H1 (cell line): ENCODE data around the gene ATP2B1. TPM values are rescaled to one million over a fixed set of nuclear protein-coding genes. Genes with fewer than 3 reads are reported as not detected.

Experiments used
- CTCF ChIA-PET: fragments of 300-600 bp; sonication (Branson Sonifier 250); formaldehyde crosslinking; loops from one replicate; lab custom pipeline; 2021; ENCODE audit not compliant: partially characterized antibody; lab: Charles Lee
- POLR2A ChIA-PET: fragments of 300-600 bp; sonication (Branson Sonifier 250); formaldehyde crosslinking; loops from one replicate; lab custom pipeline; 2021; ENCODE audit warnings: inconsistent platforms; ENCODE audit not compliant: partially characterized antibody; lab: Charles Lee
- DNase-seq, 2 experiments: peaks; one replicate each; pipeline versions ENCODE4 v3.0.0 to v3.0.0-alpha.2; 2010 to 2022; ENCODE audit warnings: low spot score in 2 of 2, low read depth in 1 of 2, mixed read lengths in 1 of 2
- FAIRE-seq: peaks from 2 replicates; lab custom pipeline; 2011; peaks lifted over from hg19 to GRCh38; lab: Jason Lieb, UNC
- H2AFZ ChIP-seq: 2 replicates; pipeline ENCODE4 v1.8.1; 2012; ENCODE audit warnings: low read length, inconsistent platforms
- H2AK5ac ChIP-seq: 2 replicates; pipeline ENCODE4 v1.6.1; 2013; ENCODE audit warnings: low read depth, low read length
- H2BK120ac ChIP-seq: replicated peaks from 2 replicates; pipeline ENCODE3; 2013; ENCODE audit warnings: low read depth, low read length, inconsistent platforms
- H2BK12ac ChIP-seq: 2 replicates; pipeline ENCODE4 v1.6.1; 2013; ENCODE audit warnings: low read depth, low read length
- H2BK15ac ChIP-seq: 2 replicates; pipeline ENCODE4 v1.6.1; 2013; ENCODE audit warnings: low read length
- H2BK20ac ChIP-seq: 2 replicates; pipeline ENCODE4 v1.6.1; 2013; ENCODE audit warnings: low read length
- H2BK5ac ChIP-seq: 2 replicates; pipeline ENCODE4 v1.6.1; 2013; ENCODE audit warnings: low read depth, low read length
- H3K14ac ChIP-seq: 2 replicates; pipeline ENCODE4 v1.6.1; 2013; ENCODE audit warnings: inconsistent platforms; ENCODE audit not compliant: insufficient read length
- H3K18ac ChIP-seq: 2 replicates; pipeline ENCODE4 v1.6.1; 2013; ENCODE audit warnings: low read length; ENCODE audit errors: extremely low read depth
- H3K23ac ChIP-seq: 2 replicates; pipeline ENCODE4 v1.6.1; 2013; ENCODE audit warnings: inconsistent platforms; ENCODE audit not compliant: insufficient read length
- H3K23me2 ChIP-seq: 2 replicates; pipeline ENCODE4 v1.6.1; 2013; ENCODE audit warnings: low read depth, low read length
- H3K27ac ChIP-seq: 2 replicates; pipeline ENCODE4 v1.6.1; 2011; ENCODE audit warnings: low read depth, low read length, inconsistent platforms
- H3K27me3 ChIP-seq, 4 experiments: replicated peaks in 1 of 4; 1 replicate in 1 of 4; 2 replicates in 3 of 4; pipeline versions ENCODE4 v1.6.1 to v1.8.1; 2011 to 2013; ENCODE audit warnings: low read length in 3 of 4, mild to moderate bottlenecking in 3 of 4, inconsistent platforms in 2 of 4, mixed read lengths in 2 of 4, moderate library complexity in 1 of 4; ENCODE audit not compliant: control insufficient read depth in 3 of 4, insufficient read depth in 3 of 4; ENCODE audit errors: extremely low read depth in 1 of 4
- H3K36me3 ChIP-seq, 4 experiments: 2 replicates each; pipeline versions ENCODE4 v1.6.1 to v1.8.1; 2011 to 2013; ENCODE audit warnings: mild to moderate bottlenecking in 4 of 4, low read length in 3 of 4, moderate library complexity in 2 of 4, control low read depth in 1 of 4, inconsistent platforms in 1 of 4; ENCODE audit not compliant: insufficient read depth in 4 of 4, control insufficient read depth in 2 of 4
- H3K4ac ChIP-seq: replicated peaks from 2 replicates; pipeline ENCODE3; 2013; ENCODE audit warnings: low read length, low read depth, mixed read lengths, inconsistent platforms; ENCODE audit not compliant: insufficient read length
- H3K4me1 ChIP-seq, 4 experiments: replicated peaks in 1 of 4; 1 replicate in 1 of 4; 2 replicates in 3 of 4; pipeline versions ENCODE4 v1.6.1 to v1.8.1; 2011 to 2013; ENCODE audit warnings: low read length in 3 of 4, inconsistent platforms in 2 of 4, mixed read lengths in 1 of 4; ENCODE audit not compliant: insufficient read depth in 4 of 4, control insufficient read depth in 3 of 4
- H3K4me2 ChIP-seq, 2 experiments: 2 replicates each; pipeline versions ENCODE4 v1.6.1 to v1.8.1; 2011 to 2013; ENCODE audit warnings: low read depth in 2 of 2, low read length in 2 of 2, control low read depth in 1 of 2, inconsistent platforms in 1 of 2, mild to moderate bottlenecking in 1 of 2; ENCODE audit not compliant: insufficient read depth in 1 of 2
- H3K4me3 ChIP-seq, 4 experiments: fragments of 200-600, 300-600 bp in 1 of 4; sonication (generic), shearing (Covaris generic), sonication (Bioruptor Twin) in 1 of 4; 2 replicates each; pipeline versions ENCODE4 v1.5.1 to v1.8.1; 2011 to 2016; ENCODE audit warnings: low read length in 4 of 4, low read depth in 3 of 4, control low read depth in 2 of 4, inconsistent platforms in 2 of 4, mild to moderate bottlenecking in 2 of 4, mixed read lengths in 1 of 4, moderate library complexity in 1 of 4; ENCODE audit not compliant: insufficient read depth in 2 of 4; ENCODE audit errors: extremely low read depth in 1 of 4
- H3K56ac ChIP-seq: replicated peaks from 2 replicates; pipeline ENCODE3; 2013; ENCODE audit warnings: low read depth, mild to moderate bottlenecking, mixed read lengths, low read length, inconsistent platforms; ENCODE audit not compliant: insufficient read length
- H3K79me1 ChIP-seq: 2 replicates; pipeline ENCODE4 v1.6.1; 2013; ENCODE audit warnings: low read depth, low read length, control low read depth
- H3K79me2 ChIP-seq, 2 experiments: 2 replicates each; pipeline versions ENCODE4 v1.6.1 to v1.8.1; 2012 to 2013; ENCODE audit warnings: low read length in 2 of 2, mild to moderate bottlenecking in 2 of 2, inconsistent platforms in 1 of 2; ENCODE audit not compliant: insufficient read depth in 2 of 2, control insufficient read depth in 1 of 2
- H3K9ac ChIP-seq, 4 experiments: replicated peaks in 1 of 4; 1 replicate in 1 of 4; 2 replicates in 3 of 4; pipeline versions ENCODE4 v1.6.1 to v1.8.1; 2011 to 2013; ENCODE audit warnings: low read depth in 3 of 4, low read length in 3 of 4, control low read depth in 2 of 4, mild to moderate bottlenecking in 2 of 4, moderate library complexity in 2 of 4, inconsistent platforms in 1 of 4; ENCODE audit errors: extremely low read depth in 1 of 4
- H3K9me3 ChIP-seq, 2 experiments: 2 replicates each; pipeline versions ENCODE4 v1.6.1 to v1.8.1; 2012 to 2013; ENCODE audit warnings: mild to moderate bottlenecking in 2 of 2, moderate library complexity in 2 of 2, control low read depth in 1 of 2, inconsistent platforms in 1 of 2, low read depth in 1 of 2, low read length in 1 of 2, mixed read lengths in 1 of 2; ENCODE audit not compliant: insufficient read depth in 2 of 2
- H4K20me1 ChIP-seq, 2 experiments: replicated peaks in 1 of 2; 2 replicates each; pipeline versions ENCODE3 to v1.8.1; 2011 to 2013; ENCODE audit warnings: inconsistent platforms in 2 of 2, low read length in 2 of 2, mild to moderate bottlenecking in 1 of 2; ENCODE audit not compliant: insufficient read depth in 2 of 2, control insufficient read depth in 1 of 2
- H4K5ac ChIP-seq: 2 replicates; pipeline ENCODE4 v1.6.1; 2013; ENCODE audit warnings: low read length, low read depth, mixed read lengths, inconsistent platforms; ENCODE audit not compliant: insufficient read length
- H4K8ac ChIP-seq: 2 replicates; pipeline ENCODE4 v1.8.0; 2013; ENCODE audit warnings: mild to moderate bottlenecking, moderate library complexity, low read length, inconsistent platforms; ENCODE audit not compliant: insufficient read depth; ENCODE audit errors: extremely low read depth
- H4K91ac ChIP-seq: replicated peaks from 2 replicates; pipeline ENCODE3; 2013; ENCODE audit warnings: low read length, mixed read lengths, inconsistent platforms; ENCODE audit not compliant: insufficient read length
- CBX5 ChIP-seq: fragments of 300-800, 300-1000 bp; sonication (generic); IDR thresholded peaks from 2 replicates; pipeline ENCODE4 v1.7.1; 2016; ENCODE audit warnings: antibody characterized with exemption, low read length, low read depth
- CTBP2 ChIP-seq: IDR thresholded peaks from 2 replicates; pipeline ENCODE4 v1.7.0; 2011; ENCODE audit warnings: borderline replicate concordance, mild to moderate bottlenecking, moderate library complexity, mixed read lengths, low read length; ENCODE audit not compliant: insufficient read depth, insufficient read length
- JUN ChIP-seq: IDR thresholded peaks from 2 replicates; pipeline ENCODE4 v1.6.1; 2011; ENCODE audit warnings: low read depth, mild to moderate bottlenecking, improper control_type of control experiment, low read length
- JUND ChIP-seq: IDR thresholded peaks from 2 replicates; pipeline ENCODE4 v1.6.1; 2011; ENCODE audit warnings: mild to moderate bottlenecking, improper control_type of control experiment, low read length
- MAFK ChIP-seq: IDR thresholded peaks from 2 replicates; pipeline ENCODE4 v1.6.1; 2012; ENCODE audit warnings: low read depth, mild to moderate bottlenecking, improper control_type of control experiment, low read length
- RBBP5 ChIP-seq: IDR thresholded peaks from 2 replicates; pipeline ENCODE4 v1.7.1; 2012; ENCODE audit warnings: low read depth, mild to moderate bottlenecking, inconsistent platforms, low read length, moderate library complexity, borderline replicate concordance
- RNF2 ChIP-seq: fragments of 200-900, 300-1000 bp; sonication (generic); IDR thresholded peaks from 2 replicates; pipeline ENCODE4 v1.7.1; 2016; ENCODE audit warnings: borderline replicate concordance, low read depth, mild to moderate bottlenecking, antibody characterized with exemption, low read length; ENCODE audit not compliant: poor library complexity, severe bottlenecking; ENCODE audit errors: missing control alignments
- SAP30 ChIP-seq: fragments of 300-600 bp; sonication (generic); IDR thresholded peaks from 2 replicates; pipeline ENCODE4 v1.7.1; 2012; ENCODE audit warnings: low read length, moderate library complexity, mild to moderate bottlenecking, inconsistent platforms; ENCODE audit not compliant: insufficient read depth, insufficient replicate concordance
- SRF ChIP-seq: IDR thresholded peaks from 2 replicates; pipeline ENCODE4 v1.6.1; 2011; ENCODE audit warnings: mild to moderate bottlenecking, low read depth, low read length, moderate library complexity
- WGBS, 2 experiments: shearing (Covaris generic) in 1 of 2; methylation state at CpG; one replicate each; pipeline versions ENCODE4 v1.1.6 to v1.1.7; 2013 to 2015; ENCODE audit warnings: low lambda C conversion rate in 2 of 2, mixed read lengths in 2 of 2, inconsistent platforms in 1 of 2, low coverage in 1 of 2, missing lambda C conversion rate in 1 of 2; ENCODE audit not compliant: insufficient replicate concordance in 2 of 2, insufficient coverage in 1 of 2, insufficient read length in 1 of 2; ENCODE audit errors: extremely low coverage in 1 of 2, missing lambda C conversion rate in 1 of 2; 5-methylcytosine and 5-hydroxymethylcytosine counted together
- polyA plus RNA-seq, 7 experiments: library from polyadenylated mRNA; depleted of rRNA in 3 of 7; stranded (reverse) in 5 of 7; unstranded in 2 of 7; fragments of >200 nt in 5 of 7; fragments of 200-250 nt in 2 of 7; gene quantifications; 1 replicate in 5 of 7; 2 replicates in 1 of 7; 4 replicates in 1 of 7; pipeline versions ENCODE4 v1.2.1 to v1.2.3, GENCODE V29; 2011 to 2013; ENCODE audit warnings: missing spikeins in 2 of 7, mixed read lengths in 2 of 7
- total RNA-seq: library from RNA; stranded (reverse); fragmentation: NEBNext Ultra II Directional; extraction: Animal tissue kit (Norgen Biotek cat#: 25700); gene quantifications from 2 replicates; pipeline ENCODE4 v1.2.1, GENCODE V29; 2021

ATP2B1 gene
- total and polyA plus RNA-seq, 2 of the 8 experiments (the other 6 are each of a cell fraction or from before 2014, with no cell fraction given) = 4.3 to 32.0 TPM

- FAIRE-seq = no peak
- H2AFZ ChIP-seq = no peak overlapping the region
- no peak for DNase-seq
Observed at GRCh38 chr12:89568484-89568883, 140.2 kb downstream of the ATP2B1 start.

More at GRCh38 chr12:89568484-89568883, 140.2 kb downstream of the ATP2B1 start:
- POLR2A ChIA-PET = no interaction called here
- no peaks in the 10 kb centered on the region for H3K79me2 ChIP-seq
- H3K18ac ChIP-seq = no peak overlapping the region
- no peak overlapping the region for H3K56ac ChIP-seq
- 87% methylated on average over 5 of the region's 5 CpGs; no CpG with 5 or more reads in 1 of the 2 experiments for WGBS, 2 experiments
- no peak overlapping the region for H3K4ac ChIP-seq
- no peak overlapping the region for H3K9ac ChIP-seq
- H3K23me2 ChIP-seq = no peaks in the 10 kb centered on the region; the same call in 1 of the 2 replicates
- TF ChIP-seq RNF2 = no peak
- no peak for TF ChIP-seq MAFK
- TF ChIP-seq RBBP5 = no peak
- no peak for TF ChIP-seq CTBP2
- no peak for TF ChIP-seq JUND
- TF ChIP-seq SRF = no peak
- TF ChIP-seq JUN = no peak
- TF ChIP-seq SAP30 = no peak
- TF ChIP-seq CBX5 = no peak
- H4K5ac ChIP-seq = no peak overlapping the region
- no peak overlapping the region for H2BK5ac ChIP-seq
- H4K91ac ChIP-seq = no peak overlapping the region
- H2BK120ac ChIP-seq = no peak overlapping the region
- no peaks in the 10 kb centered on the region for H3K27me3 ChIP-seq
- no peak overlapping the region for H2BK15ac ChIP-seq
- H3K4me3 ChIP-seq = no peak overlapping the region
- H3K27ac ChIP-seq = no peak overlapping the region
- no peaks in the 10 kb centered on the region for H3K4me1 ChIP-seq
- H2BK12ac ChIP-seq = no peak overlapping the region
- no peaks in the 10 kb centered on the region for H3K79me1 ChIP-seq
- H2AK5ac ChIP-seq = no peak overlapping the region
- no peak overlapping the region for H3K23ac ChIP-seq
- CTCF ChIA-PET = no interaction called here
- no peak overlapping the region for H3K4me2 ChIP-seq
- no peak overlapping the region for H4K8ac ChIP-seq
- H2BK20ac ChIP-seq = no peak overlapping the region
- H3K14ac ChIP-seq = no peak overlapping the region
- H3K36me3 ChIP-seq = no peaks in the 10 kb centered on the region
- H3K9me3 ChIP-seq = no peaks in the 10 kb centered on the region
- H4K20me1 ChIP-seq = no peaks in the 10 kb centered on the region
